T-cell (primary cell): ENCODE measurements around the gene LRRC72. TPM values are rescaled to one million over a fixed set of nuclear protein-coding genes. Genes with fewer than 3 reads are reported as not detected.
A peak's percentile ranks its signal among the peaks of the same experiment; 100 is the strongest.

Experiments used
- ATAC-seq, 4 experiments: fragments of 200-7000 bp in 3 of 4; fragments of 150-1000 bp in 1 of 4; cut with Tn5 transposase; replicated peaks in 1 of 4; 1 replicate in 3 of 4; 2 replicates in 1 of 4; pipeline ENCODE4 v1.10.0; 2021; ENCODE audit warnings: moderate library complexity in 3 of 4, mild to moderate bottlenecking in 2 of 4, moderate number of reproducible peaks in 1 of 4
- CTCF ChIA-PET, 2 donors: fragments of 300-600 bp; sonication (Branson Sonifier 250); formaldehyde crosslinking; loops; one replicate each; lab custom pipeline; 2022; ENCODE audit warnings: antibody characterized with exemption in 2 of 2; lab: Charles Lee
- POLR2A ChIA-PET, 2 donors: fragments of 300-600 bp; sonication (Branson Sonifier 250); formaldehyde crosslinking; loops; one replicate each; lab custom pipeline; 2022; ENCODE audit warnings: antibody characterized with exemption in 2 of 2; lab: Charles Lee
- DNase-seq, 35 experiments: peaks; one replicate each; pipeline versions ENCODE4 v3.0.0 to v3.0.0-alpha.2; 2013 to 2023
- H3K27ac ChIP-seq: one replicate; pipeline ENCODE4 v1.5.1; 2013; ENCODE audit warnings: low read length
- H3K27me3 ChIP-seq, 2 experiments: replicated peaks in 1 of 2; 1 replicate in 1 of 2; 2 replicates in 1 of 2; pipeline versions ENCODE4 v1.6.1 to v1.7.0; 2013; ENCODE audit warnings: low read length in 1 of 2, mixed read lengths in 1 of 2; ENCODE audit not compliant: control insufficient read depth in 2 of 2, insufficient read depth in 2 of 2; ENCODE audit errors: extremely low read depth in 1 of 2
- H3K36me3 ChIP-seq, 2 donors: 1 replicate in 1 of 2; 2 replicates in 1 of 2; pipeline versions ENCODE4 v1.6.1 to v1.7.0; 2013; ENCODE audit warnings: low read length in 1 of 2; ENCODE audit not compliant: control insufficient read depth in 2 of 2, insufficient read depth in 1 of 2; ENCODE audit errors: extremely low read depth in 1 of 2
- H3K4me1 ChIP-seq, 2 experiments: 1 replicate in 1 of 2; 2 replicates in 1 of 2; pipeline versions ENCODE4 v1.6.1 to v1.7.0; 2013; ENCODE audit warnings: low read length in 2 of 2, mixed read lengths in 1 of 2; ENCODE audit not compliant: insufficient read depth in 2 of 2, control insufficient read depth in 1 of 2; ENCODE audit errors: extremely low read depth in 1 of 2
- H3K4me3 ChIP-seq, 2 donors: 1 replicate in 1 of 2; 2 replicates in 1 of 2; pipeline versions ENCODE4 v1.5.1 to v1.7.0; 2013; ENCODE audit warnings: mild to moderate bottlenecking in 2 of 2, low read length in 1 of 2, moderate library complexity in 1 of 2; ENCODE audit not compliant: control insufficient read depth in 1 of 2; ENCODE audit errors: extremely low read depth in 1 of 2
- H3K9me3 ChIP-seq: 2 replicates; pipeline ENCODE4 v1.7.0; 2013
- H3K27ac Mint-ChIP-seq, 2 donors: one replicate each; pipeline ENCODE4 v1.8.0; 2020 to 2021; ENCODE audit warnings: mild to moderate bottlenecking in 2 of 2, mixed read lengths in 2 of 2
- H3K27me3 Mint-ChIP-seq, 2 donors: one replicate each; pipeline ENCODE4 v1.8.0; 2021 to 2022; ENCODE audit warnings: mixed read lengths in 2 of 2
- H3K36me3 Mint-ChIP-seq: one replicate; pipeline ENCODE4 v1.8.0; 2021; ENCODE audit warnings: mixed read lengths
- H3K4me1 Mint-ChIP-seq, 3 donors: one replicate each; pipeline ENCODE4 v1.8.0; 2020 to 2022; ENCODE audit warnings: mixed read lengths in 3 of 3, mild to moderate bottlenecking in 1 of 3
- H3K4me3 Mint-ChIP-seq, 3 donors: one replicate each; pipeline ENCODE4 v1.8.0; 2020 to 2022; ENCODE audit warnings: mild to moderate bottlenecking in 3 of 3, mixed read lengths in 3 of 3, moderate library complexity in 3 of 3
- H3K9me3 Mint-ChIP-seq, 3 donors: one replicate each; pipeline ENCODE4 v1.8.0; 2020 to 2022; ENCODE audit warnings: mixed read lengths in 3 of 3
- WGBS: methylation state at CpG from one replicate; pipeline ENCODE4 v1.1.5; 2013; ENCODE audit warnings: missing lambda C conversion rate; ENCODE audit not compliant: insufficient coverage; 5-methylcytosine and 5-hydroxymethylcytosine counted together
- total RNA-seq, 35 experiments: library from RNA in 6 of 35; stranded (reverse) in 6 of 35; fragments of 120-200 nt in 1 of 35; gene quantifications; one replicate each; pipeline versions ENCODE4 v1.2.1 to v1.2.4 and lab custom pipeline; 2013 to 2026

LRRC72 gene
- total RNA-seq, 5 donors from 2014 or later (not counting 1 experiment from before 2014, with no cell fraction given) = not detected

DNA sequence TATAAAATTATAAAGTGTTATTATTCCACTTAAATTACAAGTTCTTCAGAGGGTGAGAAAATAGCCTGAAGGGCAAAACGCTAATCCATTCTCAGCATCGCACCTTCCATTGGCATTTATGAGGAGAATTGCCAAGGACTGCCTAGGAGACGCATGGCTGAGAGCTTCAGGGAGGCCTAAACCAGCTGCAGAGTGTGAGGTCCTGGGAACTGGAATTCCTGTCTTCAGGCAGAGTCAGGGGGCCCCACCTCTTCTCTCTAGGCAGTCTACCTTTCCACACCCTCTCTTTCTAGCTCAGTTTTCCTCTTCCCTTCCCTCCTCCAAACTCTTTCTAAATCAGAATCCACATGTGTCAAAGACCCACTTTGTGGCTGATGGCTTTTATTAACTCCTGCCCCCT, 35.3 kb downstream of the LRRC72 start:
- H3K4me3 Mint-ChIP-seq = no peak overlapping the region
- ChIA-PET CTCF (no interaction called here), POLR2A (no interaction called here)
- Histone ChIP-seq H3K36me3 (no peaks in the 10 kb centered on the region), H3K9me3 (no peaks in the 10 kb centered on the region), H3K27me3 (no peaks in the 10 kb centered on the region), H3K27ac (no peak overlapping the region), H3K4me3 (no peak overlapping the region), H3K4me1 (peaks cover 0 to 9% of the 10 kb centered on the region in 2 experiments)
- H3K27ac Mint-ChIP-seq = no peak overlapping the region
- no peaks in the 10 kb centered on the region for H3K36me3 Mint-ChIP-seq
- H3K9me3 Mint-ChIP-seq = no peaks in the 10 kb centered on the region
- WGBS = 100% methylated on average over 3 of the region's 3 CpGs
- no peak for ATAC-seq
- no peak for DNase-seq
- H3K4me1 Mint-ChIP-seq = peaks cover 22 to 24% (median 23%) of the 10 kb centered on the region in 3 donors
- H3K27me3 Mint-ChIP-seq = peaks cover 4% of the 10 kb centered on the region in 2 donors

DNA sequence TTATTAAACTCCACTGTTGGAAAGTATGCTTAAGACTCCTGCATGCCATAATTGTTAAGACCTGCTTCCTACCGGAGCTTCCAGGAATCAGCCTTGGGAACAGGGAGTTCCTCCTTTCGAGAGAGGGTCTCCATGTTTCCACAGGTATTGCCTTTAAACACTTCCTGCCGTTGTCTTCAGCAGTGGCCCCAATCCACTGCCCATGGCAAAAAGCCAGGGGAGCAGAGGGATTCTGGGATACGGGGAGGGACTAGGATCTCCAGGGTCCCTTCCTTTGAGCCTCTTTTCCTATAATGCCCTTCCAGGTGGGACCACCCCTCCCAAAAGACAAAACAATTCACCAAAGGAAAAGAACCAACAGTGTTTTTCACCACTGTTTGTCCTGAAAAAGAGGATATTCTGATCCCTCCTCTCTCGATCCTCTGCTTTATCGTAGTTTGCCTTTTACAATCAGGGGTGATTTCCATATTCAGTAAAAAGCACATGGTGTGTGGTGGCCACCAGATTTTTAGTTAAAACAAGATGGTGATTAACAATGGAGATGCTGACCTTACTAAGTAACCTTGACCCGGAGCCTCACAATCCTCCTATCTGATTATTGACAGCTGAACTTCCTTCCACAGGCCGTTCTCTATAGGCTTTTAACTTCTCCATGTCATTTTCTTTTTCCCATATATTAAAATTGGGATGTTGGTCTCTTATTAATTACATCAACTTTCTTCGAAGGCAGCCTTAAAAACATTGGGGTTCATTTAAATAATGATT, 36.0 kb downstream of the LRRC72 start:
- Histone ChIP-seq H3K4me3 (no peak overlapping the region), H3K9me3 (no peaks in the 10 kb centered on the region), H3K36me3 (no peaks in the 10 kb centered on the region), H3K27ac (no peak overlapping the region), H3K27me3 (no peaks in the 10 kb centered on the region), H3K4me1 (peaks cover 0 to 9% of the 10 kb centered on the region in 2 experiments)
- H3K4me3 Mint-ChIP-seq = peak overlapping the region; percentile 74 to 76 (median 75)
- peaks cover 22 to 24% (median 23%) of the 10 kb centered on the region in 3 donors for H3K4me1 Mint-ChIP-seq
- H3K36me3 Mint-ChIP-seq = no peaks in the 10 kb centered on the region
- no peak overlapping the region for H3K27ac Mint-ChIP-seq
- CTCF ChIA-PET = interaction anchor here in 1 of 2 donors (0.8 to 1.3 kb wide), 3 partner anchors 10 to 142 kb away, joined by 3 to 4 read pairs (median 3); no protein-coding TSS in a partner anchor
- ATAC-seq (no peak), DNase-seq (no peak)
- 81% methylated on average over 4 of the region's 9 CpGs for WGBS
- H3K27me3 Mint-ChIP-seq = peaks cover 4 to 7% of the 10 kb centered on the region in 2 donors
- POLR2A ChIA-PET = interaction anchor here in 1 of 2 donors (1.3 kb wide), 1 partner anchor 141 kb away, joined by 3 read pairs; the partner anchor contains the start of gene CRPPA
- no peaks in the 10 kb centered on the region for H3K9me3 Mint-ChIP-seq

DNA sequence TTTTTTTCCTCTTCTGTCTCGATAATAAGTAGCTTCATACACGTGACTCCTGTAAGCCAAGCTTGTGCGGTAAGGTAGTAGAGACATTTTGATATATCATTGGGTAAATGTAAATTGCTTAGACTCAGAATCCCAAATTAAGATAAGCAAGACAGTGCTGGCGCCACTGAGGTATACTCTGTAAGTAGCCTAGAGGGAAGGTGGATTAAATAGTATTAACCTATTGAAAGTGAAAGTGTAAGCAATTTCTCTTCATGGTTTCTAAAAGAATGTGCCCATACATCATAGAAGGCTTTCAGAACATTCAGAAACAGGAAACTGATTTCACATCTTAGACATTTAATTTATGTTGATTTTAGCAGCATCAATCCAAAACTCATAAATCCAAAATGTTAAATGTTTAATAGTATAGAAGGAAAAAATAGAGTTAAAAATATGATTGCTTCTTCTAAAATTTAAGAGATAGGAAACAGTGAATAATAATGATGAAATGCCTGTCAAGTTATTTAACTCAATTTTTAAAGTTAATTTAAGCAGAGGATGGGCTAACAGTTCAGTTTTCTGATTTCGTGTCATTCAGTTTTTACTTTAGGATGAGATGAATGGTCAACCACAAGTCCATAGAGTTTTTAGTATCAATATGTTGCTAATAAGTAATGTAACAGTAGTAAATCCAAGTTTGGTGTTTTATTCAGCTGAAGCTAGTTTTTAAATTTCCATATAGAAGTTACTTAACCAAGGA, 36.8 kb downstream of the LRRC72 start:
- ATAC-seq (peak; percentile 43 to 77 (median 50)), DNase-seq (peak in 1 of 35 experiments; percentile 27)
- H3K27ac ChIP-seq = no peak overlapping the region
- Mint-ChIP-seq H3K27me3 (peaks cover 6 to 10% of the 10 kb centered on the region in 2 donors), H3K4me1 (peaks cover 22 to 24% (median 23%) of the 10 kb centered on the region in 3 donors), H3K36me3 (no peaks in the 10 kb centered on the region), H3K27ac (peak overlapping the region; percentile 28 to 89), H3K9me3 (no peaks in the 10 kb centered on the region), H3K4me3 (peak overlapping the region; percentile 74 to 76 (median 75))
- H3K9me3 ChIP-seq = no peaks in the 10 kb centered on the region
- H3K27me3 ChIP-seq = no peaks in the 10 kb centered on the region
- peaks cover 0 to 9% of the 10 kb centered on the region in 2 experiments for H3K4me1 ChIP-seq
- no peaks in the 10 kb centered on the region for H3K36me3 ChIP-seq
- no CpG with 5 or more reads among the region's 5 CpGs for WGBS
- peak overlapping the region in 1 of 2 donors; percentile 32 for H3K4me3 ChIP-seq
- ChIA-PET CTCF (interaction anchor here (0.8 to 3.1 kb wide), 5 partner anchors 11 to 486 kb away, joined by 3 to 17 read pairs (median 4); no protein-coding TSS in a partner anchor), POLR2A (interaction anchor here in 1 of 2 donors (1.3 kb wide), 1 partner anchor 142 kb away, joined by 3 read pairs; the partner anchor contains the start of gene CRPPA)

DNA sequence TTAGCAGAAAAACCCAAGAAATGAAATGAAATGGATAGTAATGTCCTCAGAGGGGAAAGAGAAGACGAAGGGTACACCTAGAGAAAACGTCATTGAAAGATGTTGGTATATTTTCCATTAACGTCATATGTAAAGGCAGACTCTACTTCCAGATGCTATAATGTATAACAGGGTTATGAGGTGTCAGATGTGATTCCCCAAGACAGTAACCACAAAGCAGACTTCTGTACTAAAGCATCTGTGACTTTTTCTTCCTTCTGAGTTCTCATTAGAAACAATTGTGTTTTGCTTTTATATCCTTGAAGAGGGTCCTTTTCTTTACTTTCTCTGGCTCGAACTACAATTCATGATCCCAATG, 37.4 kb downstream of the LRRC72 start:
- Histone ChIP-seq H3K9me3 (no peaks in the 10 kb centered on the region), H3K4me1 (peaks cover 0 to 9% of the 10 kb centered on the region in 2 experiments), H3K36me3 (no peaks in the 10 kb centered on the region), H3K4me3 (no peak overlapping the region), H3K27me3 (no peaks in the 10 kb centered on the region), H3K27ac (no peak overlapping the region)
- no peaks in the 10 kb centered on the region for H3K9me3 Mint-ChIP-seq
- H3K36me3 Mint-ChIP-seq = no peaks in the 10 kb centered on the region
- peaks cover 22 to 24% (median 23%) of the 10 kb centered on the region in 3 donors for H3K4me1 Mint-ChIP-seq
- H3K27ac Mint-ChIP-seq = peak overlapping the region in 1 of 2 donors; percentile 89
- ATAC-seq (peak in 1 of 4 experiments; percentile 68), DNase-seq (peak in 1 of 35 experiments; percentile 20)
- H3K27me3 Mint-ChIP-seq = peaks cover 8 to 11% of the 10 kb centered on the region in 2 donors
- peak overlapping the region in 2 of 3 donors; percentile 74 to 75 for H3K4me3 Mint-ChIP-seq
- no CpG with 5 or more reads among the region's 4 CpGs for WGBS
- CTCF ChIA-PET = interaction anchor here (0.6 to 3.5 kb wide), 25 partner anchors 8 to 1184 kb away, joined by 3 to 62 read pairs (median 8); no protein-coding TSS in a partner anchor
- POLR2A ChIA-PET = interaction anchor here (0.8 to 1.3 kb wide), 2 partner anchors 143 to 418 kb away, joined by 3 read pairs; partner anchors contain the start of gene CRPPA (in 1 of the 2)

DNA sequence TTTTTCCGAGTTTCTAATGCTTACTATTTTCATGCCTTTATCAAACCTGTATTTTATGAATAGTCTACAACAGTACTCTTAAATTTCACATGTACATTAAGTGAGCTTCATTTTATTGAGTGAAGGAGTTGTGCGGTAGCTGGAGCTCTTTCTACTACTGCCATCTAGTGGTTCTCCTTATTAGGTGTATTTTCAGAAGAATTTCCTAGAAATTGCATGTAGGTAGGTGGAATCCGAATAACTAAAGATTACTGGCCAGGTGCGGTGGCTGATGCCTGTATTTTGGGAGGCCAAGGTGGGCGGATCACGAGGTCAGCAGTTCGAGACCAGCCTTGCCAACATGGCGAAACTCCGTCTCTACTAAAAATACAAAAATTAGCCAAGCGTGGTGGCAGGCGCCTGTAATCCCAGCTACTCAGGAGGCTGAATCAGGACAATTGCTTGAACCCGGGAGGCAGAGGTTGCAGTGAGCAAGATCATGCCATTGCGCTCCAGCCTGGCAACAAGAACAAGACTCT, 38.3 kb downstream of the LRRC72 start:
- ChIA-PET POLR2A (interaction anchor here in 1 of 2 donors (0.8 kb wide), 1 partner anchor 417 kb away, joined by 3 read pairs; no protein-coding TSS in a partner anchor), CTCF (interaction anchor here (0.5 to 3.5 kb wide), 48 partner anchors 8 to 1891 kb away, joined by 3 to 62 read pairs (median 4); no protein-coding TSS in a partner anchor)
- Histone ChIP-seq H3K27ac (no peak overlapping the region), H3K9me3 (no peaks in the 10 kb centered on the region), H3K27me3 (no peaks in the 10 kb centered on the region), H3K4me3 (no peak overlapping the region), H3K4me1 (peaks cover 0 to 9% of the 10 kb centered on the region in 2 experiments), H3K36me3 (no peaks in the 10 kb centered on the region)
- Mint-ChIP-seq H3K27me3 (peaks cover 8 to 11% of the 10 kb centered on the region in 2 donors), H3K9me3 (no peaks in the 10 kb centered on the region), H3K4me1 (peaks cover 22 to 24% (median 23%) of the 10 kb centered on the region in 3 donors), H3K4me3 (peak overlapping the region in 1 of 3 donors; percentile 49), H3K36me3 (no peaks in the 10 kb centered on the region), H3K27ac (peak overlapping the region in 1 of 2 donors; percentile 45)
- ATAC-seq (peak in 3 of 4 experiments; percentile 36 to 57 (median 53)), DNase-seq (peak in 1 of 35 experiments; percentile 63)
- 15% methylated on average over 4 of the region's 13 CpGs for WGBS
